H9 (cell line): ENCODE data around the gene SPDEF. TPM values are rescaled to one million over a fixed set of nuclear protein-coding genes. Genes with fewer than 3 reads are reported as not detected.

Experiments
- DNase-seq: peaks from one replicate; pipeline ENCODE4 v3.0.0-alpha.2; 2017
- H2AFZ ChIP-seq: one replicate; pipeline ENCODE4 v1.6.1; 2013; ENCODE audit warnings: mild to moderate bottlenecking, low read length, control low read depth, moderate library complexity
- H2AK5ac ChIP-seq: 2 replicates; pipeline ENCODE4 v1.6.1; 2013; ENCODE audit warnings: low read length, control low read depth, mixed read lengths; ENCODE audit not compliant: insufficient read length
- H2BK120ac ChIP-seq: one replicate; pipeline ENCODE4 v1.6.1; 2013; ENCODE audit warnings: low read depth, mild to moderate bottlenecking, low read length, control low read depth, inconsistent platforms; ENCODE audit not compliant: poor library complexity, severe bottlenecking
- H2BK12ac ChIP-seq: 2 replicates; pipeline ENCODE4 v1.6.1; 2013; ENCODE audit warnings: low read length, control low read depth, mixed read lengths, low read depth; ENCODE audit not compliant: insufficient read length
- H2BK15ac ChIP-seq: 2 replicates; pipeline ENCODE4 v1.6.1; 2013; ENCODE audit warnings: low read depth, low read length, control low read depth
- H2BK20ac ChIP-seq: one replicate; pipeline ENCODE4 v1.6.1; 2013; ENCODE audit warnings: low read depth, mild to moderate bottlenecking, low read length, control low read depth, inconsistent platforms; ENCODE audit not compliant: poor library complexity, severe bottlenecking
- H2BK5ac ChIP-seq: 2 replicates; pipeline ENCODE4 v1.6.1; 2013; ENCODE audit warnings: low read length, control low read depth, mixed read lengths; ENCODE audit not compliant: insufficient read length
- H3K14ac ChIP-seq: 2 replicates; pipeline ENCODE4 v1.6.1; 2013; ENCODE audit warnings: low read length, control low read depth; ENCODE audit not compliant: insufficient read depth
- H3K18ac ChIP-seq: 2 replicates; pipeline ENCODE4 v1.6.1; 2013; ENCODE audit warnings: low read depth, mild to moderate bottlenecking, mixed read lengths, low read length, control low read depth; ENCODE audit not compliant: insufficient read length
- H3K23ac ChIP-seq: 2 replicates; pipeline ENCODE4 v1.6.1; 2013; ENCODE audit warnings: low read length, control low read depth, mixed read lengths, low read depth; ENCODE audit not compliant: insufficient read length
- H3K23me2 ChIP-seq: 2 replicates; pipeline ENCODE4 v1.6.1; 2013; ENCODE audit warnings: low read depth, mild to moderate bottlenecking, mixed read lengths, low read length, control low read depth; ENCODE audit not compliant: insufficient read length, poor library complexity, severe bottlenecking
- H3K27ac ChIP-seq: 2 replicates; pipeline ENCODE4 v1.5.1; 2013; ENCODE audit warnings: low read length, control low read depth, mixed read lengths, low read depth; ENCODE audit not compliant: insufficient read length
- H3K27me3 ChIP-seq: 2 replicates; pipeline ENCODE4 v1.6.1; 2013; ENCODE audit warnings: low read length, control low read depth, inconsistent platforms; ENCODE audit not compliant: insufficient read depth
- H3K4ac ChIP-seq: 2 replicates; pipeline ENCODE4 v1.6.1; 2013; ENCODE audit warnings: low read depth, mild to moderate bottlenecking, control low read depth, inconsistent platforms, low read length, moderate library complexity
- H3K4me1 ChIP-seq: 2 replicates; pipeline ENCODE4 v1.6.1; 2013; ENCODE audit warnings: low read length, control low read depth, inconsistent platforms; ENCODE audit not compliant: insufficient read depth
- H3K4me2 ChIP-seq: 2 replicates; pipeline ENCODE4 v1.6.1; 2013; ENCODE audit warnings: low read length, control low read depth, mixed read lengths; ENCODE audit not compliant: insufficient read length, insufficient read depth
- H3K56ac ChIP-seq: 2 replicates; pipeline ENCODE4 v1.6.1; 2013; ENCODE audit warnings: low read depth, mild to moderate bottlenecking, mixed read lengths, low read length, control low read depth; ENCODE audit not compliant: insufficient read length
- H3K79me1 ChIP-seq: 2 replicates; pipeline ENCODE4 v1.6.1; 2013; ENCODE audit warnings: low read depth, mild to moderate bottlenecking, moderate library complexity, low read length, control low read depth, inconsistent platforms; ENCODE audit not compliant: insufficient read depth, poor library complexity, severe bottlenecking
- H3K79me2 ChIP-seq: 2 replicates; pipeline ENCODE4 v1.6.1; 2013; ENCODE audit warnings: low read length, control low read depth, inconsistent platforms; ENCODE audit not compliant: insufficient read depth
- H3K9ac ChIP-seq: 2 replicates; pipeline ENCODE4 v1.6.1; 2013; ENCODE audit warnings: low read length, control low read depth, mixed read lengths; ENCODE audit not compliant: insufficient read length; ENCODE audit errors: extremely low read depth
- H3K9me3 ChIP-seq: one replicate; pipeline ENCODE4 v1.6.1; 2013; ENCODE audit warnings: low read depth, low read length, inconsistent platforms; ENCODE audit not compliant: control insufficient read depth
- H3T11ph ChIP-seq: one replicate; pipeline ENCODE4 v1.6.1; 2013; ENCODE audit warnings: mild to moderate bottlenecking, low read length, control low read depth, inconsistent platforms
- H4K20me1 ChIP-seq: one replicate; pipeline ENCODE4 v1.6.1; 2013; ENCODE audit not compliant: control insufficient read depth, insufficient read length, insufficient read depth
- H4K5ac ChIP-seq: 2 replicates; pipeline ENCODE4 v1.6.1; 2013; ENCODE audit warnings: low read depth, mild to moderate bottlenecking, mixed read lengths, low read length, control low read depth; ENCODE audit not compliant: insufficient read length
- H4K8ac ChIP-seq: replicated peaks from 2 replicates; pipeline ENCODE4 v1.6.1; 2013; ENCODE audit warnings: low read length, control low read depth, mixed read lengths, low read depth; ENCODE audit not compliant: insufficient read length
- H4K91ac ChIP-seq: 2 replicates; pipeline ENCODE4 v1.6.1; 2013; ENCODE audit warnings: low read depth, mild to moderate bottlenecking, moderate library complexity, mixed read lengths, low read length, control low read depth; ENCODE audit not compliant: insufficient read length
- H3K27ac Mint-ChIP-seq, 3 experiments: 2 replicates in 2 of 3; 3 replicates in 1 of 3; pipeline ENCODE4 v1.8.0; 2020 to 2021; ENCODE audit warnings: mixed read lengths in 3 of 3, mild to moderate bottlenecking in 1 of 3, moderate library complexity in 1 of 3
- H3K27me3 Mint-ChIP-seq: 2 replicates; pipeline ENCODE4 v1.8.0; 2021; ENCODE audit warnings: low read depth, mild to moderate bottlenecking, moderate library complexity, mixed read lengths
- H3K36me3 Mint-ChIP-seq, 3 experiments: 2 replicates in 2 of 3; 3 replicates in 1 of 3; pipeline ENCODE4 v1.8.0; 2020 to 2021; ENCODE audit warnings: low read depth in 3 of 3, mixed read lengths in 3 of 3; ENCODE audit not compliant: insufficient read depth in 1 of 3
- H3K4me1 Mint-ChIP-seq, 2 experiments: 2 replicates each; pipeline ENCODE4 v1.8.0; 2020; ENCODE audit warnings: mixed read lengths in 2 of 2
- H3K4me3 Mint-ChIP-seq, 2 experiments: 2 replicates in 1 of 2; 3 replicates in 1 of 2; pipeline ENCODE4 v1.8.0; 2020 to 2021; ENCODE audit warnings: mild to moderate bottlenecking in 2 of 2, mixed read lengths in 2 of 2, moderate library complexity in 1 of 2
- H3K9me3 Mint-ChIP-seq, 2 experiments: 2 replicates in 1 of 2; 3 replicates in 1 of 2; pipeline ENCODE4 v1.8.0; 2020; ENCODE audit warnings: mild to moderate bottlenecking in 2 of 2, mixed read lengths in 2 of 2, moderate library complexity in 1 of 2
- CTCF ChIP-seq: fragments of 200-600 bp; sonication (generic); conservative IDR thresholded peaks from 3 replicates; pipeline ENCODE4 v1.8.0; 2021; ENCODE audit warnings: antibody characterized with exemption, mild to moderate bottlenecking
- WGBS: extraction: QIAGEN DNeasy Blood & Tissue Kit; methylation state at CpG from one replicate; pipeline ENCODE4 v1.1.7; 2013; ENCODE audit warnings: missing lambda C conversion rate, low lambda C conversion rate, mixed read lengths; ENCODE audit not compliant: insufficient read length; ENCODE audit errors: extremely low coverage; 5-methylcytosine and 5-hydroxymethylcytosine counted together
- total RNA-seq: library from RNA; stranded (reverse); gene quantifications from 2 replicates; pipeline ENCODE4 v1.2.1, GENCODE V29; 2021

The SPDEF gene
- total RNA-seq, 1 experiment from 2014 or later, result 0.15 TPM

DNA sequence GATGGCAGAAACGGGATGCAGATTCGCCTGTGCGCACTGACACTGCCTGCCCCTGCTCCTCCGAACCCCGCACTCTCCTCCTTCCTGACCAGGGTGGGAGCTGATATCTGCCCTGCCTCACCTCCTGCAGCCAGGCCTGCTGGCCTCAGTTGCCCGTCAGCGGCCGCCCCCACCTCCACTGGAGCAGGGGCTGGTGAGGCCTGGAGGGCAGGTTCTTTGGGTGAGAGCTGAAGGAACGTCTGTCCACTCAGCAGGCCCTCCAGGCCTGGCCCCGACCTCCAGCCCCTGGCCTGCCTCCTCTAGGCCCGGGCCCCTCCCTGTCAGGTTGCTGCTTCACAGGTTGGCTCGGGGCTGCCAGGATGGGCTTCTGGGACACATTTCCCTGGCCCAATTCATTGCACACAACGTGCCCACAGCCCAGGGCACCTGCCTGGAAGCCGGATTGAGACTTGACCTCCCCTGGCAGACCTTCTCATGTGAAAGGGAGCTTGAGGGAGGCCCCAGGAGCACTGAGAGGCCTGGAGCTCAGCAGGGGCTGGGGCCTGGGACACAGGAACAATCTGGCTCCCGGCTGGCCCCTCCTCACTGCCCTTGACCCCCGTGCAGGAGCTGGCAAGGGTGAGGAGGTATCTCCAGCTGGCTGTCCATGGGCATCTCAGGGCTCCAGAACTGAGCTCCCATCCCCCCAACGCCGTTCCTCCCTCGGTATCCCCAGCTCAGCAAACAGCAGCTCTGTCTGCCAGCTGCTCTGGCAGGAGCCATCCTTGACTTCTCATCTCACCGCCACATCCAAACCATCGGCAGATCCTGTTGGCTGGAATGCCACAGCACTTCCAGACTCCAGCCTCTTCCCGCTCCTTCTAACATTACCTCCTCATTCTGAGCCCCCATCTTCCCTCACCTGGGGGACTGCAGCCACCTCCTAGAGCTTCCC is 39.5 kb downstream of the SPDEF start:
- Mint-ChIP-seq H3K9me3 (no peaks in the 10 kb centered on the region), H3K36me3 (no peaks in the 10 kb centered on the region), H3K4me1 (peaks cover 31 to 52% of the 10 kb centered on the region in 2 experiments), H3K27ac (peak overlapping the region in 1 of 3 experiments; percentile 70; a peak in 2 of 7 replicates), H3K4me3 (no peak overlapping the region), H3K27me3 (peaks cover 19% of the 10 kb centered on the region)
- no peaks in the 10 kb centered on the region for H4K20me1 ChIP-seq
- H3T11ph ChIP-seq, result no peak overlapping the region
- H2BK120ac ChIP-seq, result no peak overlapping the region
- H3K27ac ChIP-seq, result no peak overlapping the region
- H3K4me2 ChIP-seq, result no peak overlapping the region
- no peak overlapping the region for H3K14ac ChIP-seq
- H3K4me1 ChIP-seq, result peaks cover 1% of the 10 kb centered on the region; the same call in 1 of the 2 replicates
- no peaks in the 10 kb centered on the region for H3K9me3 ChIP-seq
- H3K56ac ChIP-seq, result no peak overlapping the region
- no peak overlapping the region for H3K23ac ChIP-seq
- H2BK5ac ChIP-seq, result no peak overlapping the region
- no CpG with 5 or more reads among the region's 22 CpGs for WGBS
- no peak for TF ChIP-seq CTCF
- no peak overlapping the region for H4K91ac ChIP-seq
- H4K5ac ChIP-seq, result no peak overlapping the region
- H4K8ac ChIP-seq, result no peak overlapping the region
- H2BK12ac ChIP-seq, result no peak overlapping the region
- H3K27me3 ChIP-seq, result no peaks in the 10 kb centered on the region
- H3K18ac ChIP-seq, result no peak overlapping the region
- no peak overlapping the region for H3K9ac ChIP-seq
- H3K23me2 ChIP-seq, result peaks cover 9% of the 10 kb centered on the region
- H2BK15ac ChIP-seq, result no peak overlapping the region
- DNase-seq, result no peak
- H3K79me2 ChIP-seq, result no peaks in the 10 kb centered on the region
- H3K4ac ChIP-seq, result no peak overlapping the region
- H3K79me1 ChIP-seq, result no peaks in the 10 kb centered on the region
- no peak overlapping the region for H2AFZ ChIP-seq
- no peak overlapping the region for H2AK5ac ChIP-seq
- H2BK20ac ChIP-seq, result no peak overlapping the region
